ENCODE measurements around the gene ABCC4. TPM values are rescaled to one million over a fixed set of nuclear protein-coding genes. Genes with fewer than 3 reads are reported as not detected.

ABCC4 gene
- total and polyA plus RNA-seq, 8 donors, result 0.80 to 8.7 (median 4.1) TPM

DNA sequence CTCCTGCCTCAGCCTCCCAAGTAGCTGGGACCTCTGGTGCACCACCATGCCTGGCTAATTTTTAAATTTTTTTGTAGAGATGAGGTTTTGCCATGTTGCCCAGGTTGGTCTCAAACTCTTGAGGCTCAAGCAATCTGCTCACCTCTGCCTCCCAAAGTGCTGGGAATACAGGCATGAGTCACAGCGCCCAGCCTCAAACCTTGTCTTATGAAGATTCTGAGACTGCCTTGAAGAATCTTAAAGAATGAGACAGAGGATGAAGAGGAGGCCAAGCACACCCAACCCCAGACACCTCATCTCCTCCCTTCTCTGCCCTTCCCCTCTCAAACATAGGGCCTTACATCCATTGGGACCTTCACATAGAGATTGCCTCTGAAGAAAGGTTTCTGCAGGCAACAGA lies 179.7 kb downstream of the ABCC4 start:
- no peak for ATAC-seq
- intact Hi-C loops (cut with DNase I), result no loop called here
- Histone ChIP-seq H3K4me1 (no peaks in the 10 kb centered on the region), H3K9me3 (no peaks in the 10 kb centered on the region), H3K36me3 (no peaks in the 10 kb centered on the region), H3K27ac (no peak overlapping the region), H3K4me3 (no peak overlapping the region), H3K27me3 (no peaks in the 10 kb centered on the region)
- TF ChIP-seq, protein P1, sequence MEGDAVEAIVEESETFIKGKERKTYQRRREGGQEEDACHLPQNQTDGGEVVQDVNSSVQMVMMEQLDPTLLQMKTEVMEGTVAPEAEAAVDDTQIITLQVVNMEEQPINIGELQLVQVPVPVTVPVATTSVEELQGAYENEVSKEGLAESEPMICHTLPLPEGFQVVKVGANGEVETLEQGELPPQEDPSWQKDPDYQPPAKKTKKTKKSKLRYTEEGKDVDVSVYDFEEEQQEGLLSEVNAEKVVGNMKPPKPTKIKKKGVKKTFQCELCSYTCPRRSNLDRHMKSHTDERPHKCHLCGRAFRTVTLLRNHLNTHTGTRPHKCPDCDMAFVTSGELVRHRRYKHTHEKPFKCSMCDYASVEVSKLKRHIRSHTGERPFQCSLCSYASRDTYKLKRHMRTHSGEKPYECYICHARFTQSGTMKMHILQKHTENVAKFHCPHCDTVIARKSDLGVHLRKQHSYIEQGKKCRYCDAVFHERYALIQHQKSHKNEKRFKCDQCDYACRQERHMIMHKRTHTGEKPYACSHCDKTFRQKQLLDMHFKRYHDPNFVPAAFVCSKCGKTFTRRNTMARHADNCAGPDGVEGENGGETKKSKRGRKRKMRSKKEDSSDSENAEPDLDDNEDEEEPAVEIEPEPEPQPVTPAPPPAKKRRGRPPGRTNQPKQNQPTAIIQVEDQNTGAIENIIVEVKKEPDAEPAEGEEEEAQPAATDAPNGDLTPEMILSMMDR (IDR thresholded peaks at IDR 0.05), result no peak
- DNase-seq, result no peak
- FAIRE-seq, result no peak
- 89 to 100% methylated on average over 1 of the region's 1 CpG for WGBS, 2 donors

GRCh38 chr13:95120650-95121049 lies 180.6 kb downstream of the ABCC4 start:
- DNase-seq (no peak), ATAC-seq (no peak), FAIRE-seq (no peak)
- intact Hi-C loops (cut with DNase I), result no loop called here
- Histone ChIP-seq H3K36me3 (no peaks in the 10 kb centered on the region), H3K4me1 (no peaks in the 10 kb centered on the region), H3K9me3 (no peaks in the 10 kb centered on the region), H3K27ac (no peak overlapping the region), H3K27me3 (no peaks in the 10 kb centered on the region), H3K4me3 (no peak overlapping the region)
- TF ChIP-seq, protein P1 (IDR thresholded peaks at IDR 0.05), result no peak
- WGBS, 2 donors, result 96 to 98% methylated on average over 2 of the region's 2 CpGs

- WGBS, 2 donors, result 90 to 95% methylated on average over 8 of the region's 8 CpGs
Measured at GRCh38 chr13:95118541-95119324, 182.5 kb downstream of the ABCC4 start.

GRCh38 chr13:95117092-95117491 lies 184.2 kb downstream of the ABCC4 start:
- intact Hi-C loops (cut with DNase I), result no loop called here

More at GRCh38 chr13:95118541-95119324, 182.5 kb downstream of the ABCC4 start:
- DNase-seq, result no peak
- H3K27me3 ChIP-seq, result no peaks in the 10 kb centered on the region
- FAIRE-seq, result no peak
- no peak for ATAC-seq
- TF ChIP-seq, protein P1 (IDR thresholded peaks at IDR 0.05), result no peak
- intact Hi-C loops (cut with DNase I), result no loop called here
- H3K4me3 ChIP-seq, result no peak overlapping the region
- no peaks in the 10 kb centered on the region for H3K4me1 ChIP-seq
- no peak overlapping the region for H3K27ac ChIP-seq
- H3K36me3 ChIP-seq, result no peaks in the 10 kb centered on the region
- H3K9me3 ChIP-seq, result no peaks in the 10 kb centered on the region

More at GRCh38 chr13:95117092-95117491, 184.2 kb downstream of the ABCC4 start:
- Histone ChIP-seq H3K36me3 (no peaks in the 10 kb centered on the region), H3K27ac (no peak overlapping the region), H3K9me3 (no peaks in the 10 kb centered on the region), H3K4me1 (no peaks in the 10 kb centered on the region), H3K4me3 (no peak overlapping the region), H3K27me3 (no peaks in the 10 kb centered on the region)
- DNase-seq (no peak), FAIRE-seq (no peak), ATAC-seq (peak in 2 of 4 donors; percentile 24 to 30)
- 71 to 74% methylated on average over 6 of the region's 6 CpGs for WGBS, 2 donors
- TF ChIP-seq, protein P1 (IDR thresholded peaks at IDR 0.05), result no peak
